ENCODE data around the gene ZFAND6.

ZFAND6 gene

DNA sequence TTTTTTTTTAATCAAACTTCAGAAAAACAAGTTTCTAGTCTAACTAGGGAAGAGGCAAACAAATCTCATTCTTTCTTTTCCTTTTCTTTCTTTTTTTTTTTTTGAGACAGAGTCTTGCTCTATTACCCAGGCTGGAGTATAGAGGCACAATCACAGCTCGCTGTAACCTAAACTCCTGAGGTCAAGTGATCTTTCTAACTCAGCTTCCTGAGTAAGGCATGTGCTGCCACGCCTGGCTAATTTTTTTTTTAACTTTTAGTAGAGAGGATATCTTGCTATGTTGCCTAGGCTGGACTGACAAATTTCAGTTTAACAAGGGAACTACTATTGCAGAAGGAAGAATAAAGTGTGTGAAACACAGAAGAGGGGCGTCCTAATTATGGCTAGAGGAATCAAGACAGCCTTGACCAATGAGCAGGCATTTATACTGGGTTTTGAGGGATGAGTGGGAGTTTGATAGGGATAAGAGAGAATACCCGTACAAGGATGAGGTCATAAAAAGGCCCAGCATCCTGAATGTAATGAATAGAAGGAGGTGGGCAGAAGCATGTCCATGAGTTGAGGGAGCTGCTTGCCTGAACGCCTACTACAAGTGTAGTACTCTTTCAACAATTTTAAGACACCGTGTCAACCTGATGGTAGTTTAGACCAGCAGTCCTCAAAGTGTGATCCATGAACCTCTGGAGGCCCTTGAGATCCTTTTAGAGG, 6.7 kb upstream of the ZFAND6 start:
- peak; percentile 37 for DNase-seq

DNA sequence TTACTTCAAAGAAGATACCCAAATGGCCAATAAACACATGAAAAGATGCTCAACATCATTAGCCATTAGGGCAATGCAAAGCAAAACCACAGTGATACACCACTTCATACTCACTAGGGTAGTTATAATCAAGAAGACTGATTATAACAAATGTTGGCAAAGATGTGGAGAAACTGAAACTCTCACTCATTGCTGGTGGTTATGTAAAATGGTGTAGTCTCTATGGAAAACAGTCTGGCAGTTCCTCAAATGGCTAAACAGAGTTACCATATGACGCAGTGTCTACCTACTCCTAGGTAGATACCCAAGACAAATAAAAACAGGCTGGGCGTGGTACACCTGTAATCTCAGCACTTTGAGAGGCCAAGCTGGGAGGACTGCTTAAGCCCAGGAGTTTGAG, 3.5 kb upstream of the ZFAND6 start:
- DNase-seq, result no peak

DNA sequence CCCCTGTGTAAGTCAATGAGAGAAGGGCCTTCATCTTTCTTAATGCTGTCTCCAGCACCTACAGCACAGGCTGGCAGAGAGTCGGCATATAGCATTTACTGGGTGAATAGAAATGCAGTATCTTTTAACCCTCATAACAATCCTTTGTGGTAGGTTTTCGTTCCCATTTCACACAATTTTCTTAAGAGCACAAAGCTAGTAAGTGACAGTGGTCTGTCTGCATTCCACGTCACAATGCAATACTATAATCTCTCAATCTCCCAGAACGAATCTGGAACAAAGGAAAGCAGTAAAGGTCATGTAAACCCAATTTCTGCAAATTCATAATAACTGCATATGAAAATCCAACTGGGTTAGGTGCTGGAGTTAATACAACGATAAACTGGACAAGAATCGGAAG, 1.4 kb upstream of the ZFAND6 start:
- no peak for DNase-seq

DNA sequence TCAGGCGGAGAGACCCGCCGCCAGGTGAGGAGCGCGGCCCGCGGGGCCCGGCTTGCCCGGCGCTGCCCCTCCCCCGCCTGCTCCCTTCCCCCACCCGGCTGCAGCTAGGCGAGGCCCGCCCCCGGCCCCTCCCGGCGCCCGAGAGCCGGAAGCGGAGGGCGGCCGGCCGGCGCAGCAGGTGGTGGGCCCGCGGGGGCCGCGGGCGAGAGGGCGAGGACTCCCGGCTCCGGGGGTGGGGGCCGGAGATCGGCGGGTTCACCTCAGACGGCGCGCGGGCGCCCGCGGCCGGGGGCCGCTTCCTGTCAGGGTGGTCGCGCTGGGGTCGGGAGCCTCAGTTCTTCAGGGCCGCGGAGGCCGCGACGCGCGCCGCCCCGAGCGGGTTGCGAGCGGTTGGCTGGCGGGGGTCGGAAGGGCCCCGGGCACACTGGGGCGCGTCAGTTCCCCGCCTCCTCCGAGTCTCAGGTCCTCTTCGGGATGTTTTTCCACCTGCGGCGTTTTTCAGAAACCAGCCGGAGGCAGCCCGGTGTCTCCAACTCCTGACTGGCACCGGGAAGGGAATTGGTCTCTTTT, 395 bp downstream of the ZFAND6 start:
- DNase-seq, result peak; percentile 48

DNA sequence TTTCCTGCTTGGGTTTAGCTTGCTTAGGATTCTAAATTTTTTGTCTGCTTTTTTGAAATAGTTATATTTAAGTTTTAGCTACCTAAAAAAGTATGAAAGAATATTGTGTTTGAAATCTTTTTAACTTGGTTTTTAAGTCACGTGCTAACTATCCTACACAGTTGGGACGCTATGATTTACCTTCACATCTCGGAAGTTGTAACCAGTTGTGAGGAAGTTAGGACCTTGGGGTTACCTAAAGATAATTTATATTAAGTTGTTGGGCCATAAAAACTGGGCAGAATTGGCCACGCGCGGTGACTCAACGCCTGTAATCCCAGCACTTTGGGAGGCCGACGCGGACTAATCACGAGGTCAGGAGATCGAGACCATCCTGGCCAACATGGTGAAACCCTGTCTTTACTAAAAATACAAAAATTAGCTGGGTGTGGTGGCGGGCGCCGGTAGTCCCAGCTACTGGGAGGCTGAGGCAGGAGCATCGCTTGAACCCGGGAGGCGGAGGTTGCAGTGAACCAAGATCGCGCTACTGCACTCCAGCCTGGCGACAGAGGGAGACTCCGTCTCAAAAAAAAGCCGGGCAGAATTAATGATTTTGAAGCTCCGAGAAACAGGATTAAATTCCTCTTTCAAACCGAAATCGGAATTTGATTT, 1.0 kb downstream of the ZFAND6 start:
- peak; percentile 46 for DNase-seq

DNA sequence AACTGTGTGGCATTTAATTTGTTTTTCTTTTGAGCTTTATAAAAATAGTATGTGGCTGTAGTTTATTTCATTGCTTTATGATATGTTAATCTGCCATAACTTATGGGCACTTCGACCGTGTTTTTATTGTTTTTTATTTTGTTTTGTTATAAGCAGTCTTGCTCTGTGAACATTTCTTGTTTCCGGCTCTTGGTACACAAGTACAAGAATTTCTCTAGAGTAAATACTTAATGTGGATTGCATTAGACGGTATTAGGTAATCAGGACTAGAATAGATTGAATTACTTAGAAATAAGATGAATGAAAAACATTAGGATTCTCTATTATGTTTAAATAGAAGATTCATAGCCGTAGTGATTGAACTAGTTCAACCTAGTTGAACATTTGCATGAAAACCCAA, 2.1 kb downstream of the ZFAND6 start:
- no peak for DNase-seq

DNA sequence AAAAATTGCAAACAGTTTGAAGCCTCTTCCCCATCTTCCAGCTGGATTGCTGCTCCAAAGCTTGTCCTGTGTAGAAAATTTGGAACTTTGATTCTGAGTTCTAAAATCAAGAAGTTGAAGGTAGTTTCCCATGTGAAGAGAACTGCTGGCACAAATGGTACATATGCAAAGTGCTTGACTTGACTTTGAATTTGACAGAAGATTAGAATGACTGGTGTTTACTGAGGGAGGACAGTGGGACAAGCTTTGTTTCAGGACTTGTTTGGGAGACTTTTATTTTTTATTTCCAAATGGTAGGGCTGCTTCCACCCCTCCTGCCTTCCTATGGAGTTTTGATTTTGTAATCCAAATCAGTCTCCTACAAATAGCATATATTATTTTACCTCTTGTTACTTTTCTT, 7.4 kb downstream of the ZFAND6 start:
- no peak for DNase-seq

DNA sequence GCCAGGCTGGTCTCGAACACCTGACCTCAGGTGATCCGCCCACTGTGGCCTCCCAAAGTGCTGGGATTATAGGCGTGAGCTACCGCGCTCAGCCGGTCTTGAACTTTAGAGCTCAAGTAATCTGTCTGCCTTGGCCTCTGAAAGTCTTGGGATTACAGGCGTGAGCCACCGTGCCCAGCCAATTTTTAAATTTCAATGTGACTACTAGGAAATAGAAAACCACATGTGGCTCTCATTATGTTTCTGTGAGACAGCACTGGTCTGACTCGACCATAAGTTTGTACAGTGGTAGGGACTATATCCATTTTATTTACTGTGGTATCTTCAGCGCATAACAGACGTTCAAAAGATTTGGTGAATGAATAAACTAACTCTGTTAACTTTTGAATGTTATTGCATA, 9.1 kb downstream of the ZFAND6 start:
- peak; percentile 23 for DNase-seq

DNA sequence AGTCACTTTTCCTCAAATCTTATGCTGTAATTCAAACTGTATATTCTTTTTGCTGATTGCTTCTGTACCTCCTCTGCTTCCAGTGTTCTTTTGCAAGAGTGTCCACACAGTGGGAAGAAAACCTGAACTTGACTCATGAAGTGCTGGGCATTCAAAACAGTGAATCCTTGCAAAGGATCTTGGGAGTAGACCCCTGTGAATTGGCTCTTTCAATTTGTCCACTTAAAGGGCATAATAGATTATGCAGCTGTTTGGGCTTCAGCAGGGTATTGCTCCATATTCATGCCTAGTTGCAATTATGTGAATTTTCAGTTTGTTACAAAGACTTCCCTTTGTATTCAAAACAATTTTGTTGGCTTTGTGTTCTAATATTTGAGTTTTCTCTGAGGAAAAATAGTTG, 11.4 kb downstream of the ZFAND6 start:
- peak; percentile 46 for DNase-seq

DNA sequence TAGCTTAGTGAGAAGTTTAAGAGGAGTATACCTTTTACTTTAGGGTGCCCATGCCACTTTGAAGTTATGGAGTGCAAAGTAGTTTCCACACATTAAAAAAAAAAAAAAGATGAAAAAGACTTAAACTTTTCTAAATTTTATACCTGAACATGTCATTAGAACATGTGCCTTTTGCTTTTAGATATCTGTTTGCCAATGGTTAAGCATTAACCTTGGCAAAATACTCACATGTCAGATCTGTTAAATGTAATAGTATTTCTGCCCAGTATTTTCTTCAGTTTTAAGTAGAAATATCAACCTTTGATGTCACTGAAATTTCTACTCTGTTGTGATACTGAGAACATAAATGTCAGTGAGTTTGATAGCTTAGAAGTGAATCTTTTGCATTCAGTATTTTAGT, 12.2 kb downstream of the ZFAND6 start:
- DNase-seq, result no peak

DNA sequence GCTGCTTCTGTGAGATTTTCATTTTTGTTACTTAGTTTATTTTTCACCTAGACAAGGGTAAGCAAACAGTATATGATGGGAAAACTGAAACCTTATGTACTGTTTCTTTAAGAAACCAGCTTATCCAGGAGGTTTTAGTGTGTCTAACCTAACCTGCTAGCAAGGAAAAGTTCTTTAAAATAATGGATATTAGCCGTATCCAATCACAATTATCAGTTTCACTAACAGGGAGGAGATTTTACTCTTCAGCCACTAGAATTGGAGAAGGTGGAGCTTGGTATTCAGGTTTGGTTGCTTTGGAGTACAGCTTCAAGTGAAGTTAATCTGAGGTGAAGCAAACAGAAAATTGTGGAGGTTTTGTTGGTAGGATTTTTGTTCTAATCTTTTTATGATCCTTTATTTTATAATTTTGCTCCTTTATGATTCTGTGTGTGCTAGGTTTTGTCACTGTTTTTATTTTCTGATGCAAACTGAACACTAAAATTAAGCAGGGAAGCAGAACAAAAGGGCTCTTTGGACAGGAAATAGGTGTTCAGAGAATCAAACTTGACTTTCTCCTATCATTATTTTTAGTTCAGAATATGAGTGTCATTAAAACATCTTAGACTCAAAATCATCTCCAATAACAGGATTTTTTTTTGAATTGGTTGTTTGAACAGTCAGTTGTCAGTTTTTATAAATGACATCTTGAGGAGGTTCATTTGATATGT, 13.0 kb downstream of the ZFAND6 start:
- peak; percentile 96 for DNase-seq

DNA sequence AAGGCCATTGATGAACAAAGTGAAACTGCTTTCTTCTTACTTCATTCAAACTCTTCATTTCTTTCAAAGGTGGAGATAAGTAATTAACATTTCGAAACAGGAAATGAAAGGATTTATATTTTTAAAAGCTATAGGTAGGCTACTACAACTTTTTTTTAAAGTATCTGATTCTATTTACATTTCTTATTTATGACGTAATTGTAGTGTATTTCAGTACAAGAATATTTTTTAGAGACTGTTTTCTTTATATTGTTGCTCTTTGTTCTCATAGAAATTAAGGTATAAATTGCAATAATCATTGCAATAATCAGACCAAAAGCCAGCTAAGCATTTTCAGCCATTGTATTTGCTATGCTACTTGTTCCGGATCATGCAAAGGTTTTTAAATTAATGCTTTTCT, 13.7 kb downstream of the ZFAND6 start:
- no peak for DNase-seq

DNA sequence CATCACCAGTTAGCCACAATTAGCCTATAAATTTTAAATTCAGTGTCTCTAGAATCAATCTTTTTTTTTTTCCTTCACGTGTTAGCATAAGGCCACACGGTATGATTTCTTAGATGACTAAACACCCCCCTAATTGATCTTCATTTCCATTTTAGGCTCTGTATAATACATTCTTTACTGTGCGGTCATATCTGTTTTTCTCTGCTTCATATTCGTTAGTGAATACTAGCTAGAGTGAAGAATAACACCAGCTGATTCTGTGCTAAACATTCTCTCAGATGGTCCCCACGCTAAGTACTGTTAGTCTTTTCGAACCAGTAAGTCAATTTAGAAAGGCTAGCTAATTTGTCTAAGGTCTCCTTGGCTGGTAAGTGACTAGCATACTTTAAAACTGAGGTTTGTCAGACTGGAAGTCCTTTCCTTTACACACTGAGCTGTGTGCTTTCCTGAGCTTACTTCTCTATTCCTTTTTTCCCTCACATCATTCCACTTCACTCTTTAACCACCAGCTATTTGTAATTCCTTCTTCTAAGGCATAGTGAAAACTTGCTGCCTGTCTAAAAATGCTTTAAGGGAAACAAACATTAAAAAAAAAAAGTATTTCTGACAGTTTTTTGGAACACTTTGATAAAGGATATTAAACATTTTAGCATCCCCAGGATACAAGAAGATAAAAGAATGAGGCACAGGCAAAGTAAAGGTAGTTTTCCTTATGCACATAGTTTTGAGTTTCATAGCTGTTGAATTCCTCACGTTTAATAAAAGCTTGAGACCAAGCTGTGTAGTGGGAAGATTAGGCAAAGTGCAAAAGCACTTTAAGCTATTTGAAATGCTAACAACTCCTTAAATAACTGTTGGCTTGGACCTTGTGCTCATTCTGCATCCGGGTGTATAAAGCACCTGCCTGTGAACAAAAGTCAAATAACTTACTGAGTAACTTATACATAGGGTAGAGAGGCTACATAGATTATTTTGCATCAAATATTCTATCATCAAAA, 17.1 kb downstream of the ZFAND6 start:
- no peak for DNase-seq

DNA sequence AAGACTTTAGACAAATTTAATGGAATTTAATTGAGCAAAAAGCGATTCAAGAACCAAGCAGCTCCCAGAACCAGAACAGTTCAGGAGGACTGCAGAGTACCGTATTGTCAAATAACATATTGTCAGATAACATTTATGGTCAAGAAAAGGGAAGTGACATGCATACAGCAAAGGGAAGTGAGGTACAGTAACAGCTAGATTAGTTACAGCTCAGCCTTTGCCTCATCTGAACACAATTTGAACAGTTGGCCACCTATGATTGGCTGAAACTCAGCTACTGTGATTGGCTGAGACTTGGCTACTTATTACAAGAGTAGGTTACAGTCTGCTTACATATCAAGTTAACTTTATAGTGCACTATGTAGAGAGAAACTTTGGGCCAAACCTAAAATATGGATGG, 21.9 kb downstream of the ZFAND6 start:
- DNase-seq, result peak; percentile 74

DNA sequence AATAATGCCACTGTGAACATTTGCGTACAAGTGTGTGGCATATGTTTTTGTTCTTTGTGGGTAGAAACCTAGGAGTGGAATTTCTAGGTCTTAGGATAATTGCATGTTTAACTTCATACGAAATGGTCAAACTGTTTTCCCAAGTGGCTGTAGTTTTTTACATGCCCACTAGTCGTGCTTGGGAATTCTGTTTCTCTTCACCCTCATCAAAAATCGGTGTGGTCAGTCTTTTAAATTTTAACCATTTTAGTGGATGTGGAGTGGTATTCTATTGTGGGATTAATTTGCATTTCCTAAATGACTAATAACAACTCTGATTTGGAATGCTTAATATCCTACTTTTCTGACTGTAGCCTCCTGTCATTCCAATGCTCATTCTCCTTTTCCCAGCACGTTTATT, 27.6 kb downstream of the ZFAND6 start:
- no peak for DNase-seq

DNA sequence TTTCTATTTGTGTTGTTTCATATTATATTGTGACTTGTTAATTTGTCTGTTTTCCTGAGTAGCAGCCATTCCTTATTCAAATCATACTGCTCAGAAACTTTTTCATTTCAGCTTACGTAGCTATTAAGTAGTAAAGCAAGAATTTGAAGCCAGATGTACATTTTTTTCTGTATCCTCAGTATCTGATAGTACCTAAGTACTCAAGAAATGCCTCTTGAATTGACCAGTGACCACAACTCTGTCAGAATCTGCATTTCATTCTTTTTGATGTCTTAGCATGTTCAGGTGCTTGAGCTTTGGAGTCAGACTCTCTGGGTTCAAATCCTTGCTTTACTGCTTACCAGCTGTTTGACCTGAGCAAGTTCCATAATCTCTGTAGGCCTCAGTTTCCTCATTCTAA, 30.6 kb downstream of the ZFAND6 start:
- no peak for DNase-seq

DNA sequence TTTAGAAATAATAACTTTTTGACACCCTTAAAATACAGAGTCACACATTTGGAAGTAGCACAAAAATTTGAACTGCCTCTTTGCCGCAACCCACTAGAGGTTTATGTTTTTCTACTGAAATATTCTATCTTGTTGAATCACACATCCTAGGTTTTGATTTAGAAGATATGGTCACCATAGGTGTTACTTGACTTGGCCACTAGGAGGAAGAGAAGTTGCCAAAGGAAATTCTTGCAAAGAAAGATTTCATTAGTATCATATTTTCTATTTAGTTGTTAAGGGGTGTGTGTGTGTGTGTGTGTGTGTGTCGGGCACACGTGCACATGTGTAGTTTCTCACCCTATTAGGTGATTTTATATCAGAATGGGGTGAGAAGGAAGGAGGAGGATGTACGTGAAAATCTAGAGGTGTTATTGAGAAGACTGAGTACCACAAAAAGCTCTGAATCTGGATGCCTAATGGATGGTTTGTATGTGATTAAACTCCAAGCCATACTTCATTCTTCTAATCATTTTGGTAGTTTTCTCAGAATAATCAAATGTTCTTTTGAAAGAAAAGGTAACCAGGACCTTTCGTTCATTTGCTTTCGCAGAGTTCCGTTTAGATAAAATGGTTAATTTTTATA, 31.5 kb downstream of the ZFAND6 start:
- no peak for DNase-seq

DNA sequence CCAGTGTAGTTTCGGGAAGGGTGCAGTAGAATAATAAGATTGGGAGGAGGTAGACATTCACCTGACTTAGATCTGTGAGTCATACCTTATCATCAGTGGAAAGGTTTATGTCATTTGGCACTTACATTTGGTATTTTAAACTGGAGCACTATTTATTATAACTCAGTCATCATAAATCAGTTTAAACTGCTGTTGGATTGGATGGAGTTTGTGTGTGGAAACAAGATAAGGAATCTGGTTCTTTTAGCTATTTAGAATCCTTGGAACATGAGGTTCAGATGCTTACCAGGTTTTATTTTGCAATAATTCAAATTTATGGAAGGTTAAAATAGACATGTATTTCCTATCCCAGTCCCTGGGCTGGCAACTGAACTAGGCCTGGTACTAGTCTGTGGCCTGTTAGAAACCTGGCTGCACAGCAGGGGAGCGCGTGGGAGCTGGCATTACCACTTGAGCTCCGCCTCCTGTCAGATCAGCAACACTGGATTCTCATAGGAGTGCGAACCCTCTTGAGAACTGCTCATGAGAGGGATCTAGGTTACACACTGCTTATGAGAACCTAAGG, 34.5 kb downstream of the ZFAND6 start:
- DNase-seq, result peak; percentile 46

DNA sequence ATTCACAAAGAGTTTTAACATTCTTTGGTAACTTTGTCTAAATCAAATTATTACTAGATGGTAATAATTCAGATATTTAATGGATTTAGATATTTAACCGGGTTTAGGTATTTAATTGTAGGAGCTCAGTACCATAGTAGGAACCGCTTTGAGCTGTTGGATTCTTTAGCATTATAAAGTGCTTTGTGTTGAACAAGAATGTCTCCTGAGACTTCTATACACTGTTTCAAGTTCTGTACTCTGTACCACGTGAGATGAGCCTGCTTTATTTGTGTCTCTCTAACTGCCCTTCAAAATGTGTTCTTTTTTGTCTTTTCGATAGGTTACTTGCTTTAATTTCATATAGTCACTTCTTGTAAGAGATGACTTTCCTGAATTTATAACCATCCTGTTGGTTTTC, 36.0 kb downstream of the ZFAND6 start:
- no peak for DNase-seq

DNA sequence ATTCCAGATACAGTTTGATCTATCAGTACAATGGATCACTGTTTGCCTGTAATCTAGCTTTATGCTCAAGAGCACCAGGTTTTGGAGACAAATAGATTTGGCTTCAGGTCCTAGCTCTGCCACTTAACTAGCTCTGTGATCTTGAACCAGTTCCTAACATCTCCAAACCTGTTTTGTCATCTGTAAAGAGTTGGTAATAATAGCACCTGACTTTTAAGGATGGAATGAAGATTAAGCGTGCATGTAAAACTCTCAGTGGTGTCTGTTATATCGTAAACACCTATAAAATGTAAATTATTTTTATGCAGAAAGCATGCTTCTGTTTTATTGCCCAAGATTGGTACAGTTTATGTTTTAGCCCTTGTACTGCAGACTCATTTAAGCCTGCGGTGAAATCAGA, 36.5 kb downstream of the ZFAND6 start:
- no peak for DNase-seq

DNA sequence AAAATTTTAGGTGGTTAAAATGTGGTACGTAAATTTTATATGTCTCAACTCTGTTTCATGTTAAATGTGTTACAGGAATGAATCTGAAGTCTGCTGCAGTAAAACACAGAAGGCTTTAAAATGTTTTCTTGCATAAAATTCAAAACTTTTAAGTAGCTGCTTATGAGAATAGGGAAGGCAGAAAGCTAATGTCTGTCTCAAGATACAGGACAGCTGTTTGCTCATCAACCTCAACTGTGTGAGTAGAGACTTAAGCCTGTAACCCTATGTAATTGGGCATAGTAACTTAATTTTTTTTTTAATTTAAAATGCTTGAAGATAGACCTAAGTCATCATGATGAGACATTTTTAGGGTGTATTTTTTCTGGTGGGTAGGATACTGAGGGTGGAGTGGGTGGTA, 38.9 kb downstream of the ZFAND6 start:
- no peak for DNase-seq

DNA sequence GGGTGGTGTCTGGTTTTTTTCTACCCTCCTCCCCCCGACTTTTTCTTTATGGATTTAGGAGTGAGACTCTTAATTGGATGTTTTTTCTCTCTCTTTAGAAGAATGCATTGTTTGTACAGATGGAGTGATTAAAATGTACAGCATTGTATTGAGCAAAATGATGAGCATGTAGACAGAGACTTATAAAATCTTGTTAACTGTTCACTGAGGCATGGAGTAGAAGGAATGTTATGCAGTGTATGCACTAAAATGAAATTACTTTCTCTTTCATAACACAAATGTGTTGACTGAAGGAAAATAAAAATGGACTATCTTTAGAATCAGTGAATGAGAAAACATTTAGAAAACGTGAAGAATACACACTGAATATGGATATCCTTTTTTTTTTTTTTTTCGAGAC, 39.8 kb downstream of the ZFAND6 start:
- DNase-seq, result no peak

Data from hematopoietic multipotent progenitor cell treated with erythropoietin and hydrocortisone succinate and interleukin-3 and kit ligand, for 6 days (in vitro differentiated cells).